ENCODE measurements around the gene ANKLE1.

Gene ANKLE1

GRCh38 chr19:17281391-17282304 lies at the start of gene ANKLE1:
Gene ANKLE1, plus strand, starts transcription at chr19:17281901. Its CDS starts 20 bp downstream, at chr19:17281921.
- DNase-seq (ENCODE audit: low read depth in 2 of 2), result no peak

GRCh38 chr19:17232258-17232657 lies 49.4 kb upstream of the ANKLE1 start:
- no peak for DNase-seq (ENCODE audit: low read depth in 2 of 2)

DNA sequence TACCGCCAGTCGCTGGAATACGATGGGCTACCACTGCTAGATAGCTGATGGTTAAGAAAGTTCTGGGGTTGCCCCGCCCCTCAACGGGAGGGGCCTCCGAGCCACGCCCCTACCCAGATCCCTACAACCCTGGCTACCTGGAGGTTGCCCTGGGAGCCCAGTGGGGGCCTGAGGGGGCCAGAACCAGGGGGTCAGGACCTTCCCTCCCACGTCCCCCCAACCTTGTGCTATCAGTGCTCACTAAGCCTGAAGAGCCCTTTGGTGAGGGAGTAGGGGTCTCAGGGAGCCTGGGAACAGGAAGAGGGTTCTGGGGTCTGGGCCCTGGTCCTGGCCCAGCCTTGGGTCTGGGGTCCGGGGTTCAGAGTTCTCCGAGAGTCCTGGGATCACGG lies 46.8 kb upstream of the ANKLE1 start:
- DNase-seq (ENCODE audit: low read depth in 2 of 2), result peak; percentile 24 to 52

DNA sequence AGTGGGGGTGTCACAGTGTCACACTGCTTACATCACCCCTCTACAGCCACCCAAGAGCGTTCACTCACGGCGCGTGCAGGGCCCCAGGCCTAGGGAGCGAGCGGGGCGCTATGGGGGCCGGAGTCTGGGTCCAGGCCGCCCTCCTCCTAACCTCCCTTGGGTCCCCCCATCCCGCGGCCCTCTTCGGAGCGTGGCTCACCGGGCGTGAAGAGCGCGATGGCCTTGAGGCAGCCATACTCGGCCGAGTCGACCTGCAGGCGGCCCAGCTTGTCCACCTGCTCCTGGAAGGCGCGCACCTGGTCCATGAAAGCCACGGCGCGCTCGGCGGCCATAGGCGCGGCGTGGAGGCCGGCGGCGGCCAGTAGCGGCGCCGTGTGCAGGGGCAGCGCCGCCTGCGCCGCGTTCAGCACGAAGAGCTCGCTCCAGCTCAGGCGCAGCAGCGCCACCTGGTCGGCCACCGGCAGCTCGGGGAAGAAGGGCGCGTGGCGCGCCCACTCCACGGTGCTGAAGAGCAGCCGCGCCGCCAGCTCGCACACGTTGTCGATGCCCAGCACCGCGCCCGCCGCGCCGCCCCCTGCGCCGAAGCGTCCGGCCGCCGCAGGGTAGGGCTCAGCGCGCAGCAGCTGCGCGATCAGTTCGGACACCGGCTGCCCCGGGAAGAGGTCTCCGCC lies 46.3 kb upstream of the ANKLE1 start:
- peak; percentile 41 to 63 for DNase-seq (ENCODE audit: low read depth in 2 of 2)

- DNase-seq (ENCODE audit: low read depth in 2 of 2), result peak in 1 of 2 donors; percentile 35
These were observed 45.5 kb upstream of the ANKLE1 start for GRCh38 chr19:17235971-17236777.

GRCh38 chr19:17236811-17237543 lies 44.7 kb upstream of the ANKLE1 start:
- DNase-seq (ENCODE audit: low read depth in 2 of 2), result no peak

- DNase-seq (ENCODE audit: low read depth in 2 of 2), result no peak
These were observed 43.7 kb upstream of the ANKLE1 start for GRCh38 chr19:17237747-17238706.

DNA sequence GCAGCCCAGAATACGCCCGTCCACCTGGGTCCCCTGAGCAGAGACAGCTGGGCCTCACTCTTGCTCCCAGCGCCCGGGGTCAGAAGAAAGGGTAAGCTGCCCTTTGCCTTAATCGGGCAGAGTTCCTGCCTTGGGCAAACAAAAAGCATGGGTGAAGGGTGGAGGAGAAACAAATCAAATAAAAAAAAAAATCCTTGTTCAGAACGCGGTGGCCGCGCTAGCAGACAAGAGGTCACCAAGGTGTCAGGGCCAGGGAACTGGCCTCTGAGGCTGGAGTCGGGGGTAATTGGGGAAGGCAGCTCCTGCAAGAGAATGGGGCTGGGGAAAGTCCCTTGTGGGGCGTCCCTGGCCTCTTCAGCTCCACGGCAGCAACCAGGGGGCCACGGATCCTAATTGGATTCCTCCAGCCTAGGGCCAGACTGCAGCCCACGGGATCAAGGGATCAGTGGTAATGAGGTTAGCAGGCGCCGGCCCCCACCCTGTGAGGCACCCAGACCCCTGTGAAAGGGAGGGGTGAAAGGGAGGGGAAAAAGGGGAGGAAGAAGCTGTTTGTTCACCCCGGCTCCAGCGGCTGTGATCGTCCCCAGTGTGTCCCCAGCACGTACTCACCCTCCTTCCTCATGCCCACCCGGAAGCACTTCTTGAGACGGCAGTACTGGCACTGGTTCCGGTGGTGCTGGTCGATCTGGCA lies 41.5 kb upstream of the ANKLE1 start:
- DNase-seq (ENCODE audit: low read depth in 2 of 2), result no peak

DNA sequence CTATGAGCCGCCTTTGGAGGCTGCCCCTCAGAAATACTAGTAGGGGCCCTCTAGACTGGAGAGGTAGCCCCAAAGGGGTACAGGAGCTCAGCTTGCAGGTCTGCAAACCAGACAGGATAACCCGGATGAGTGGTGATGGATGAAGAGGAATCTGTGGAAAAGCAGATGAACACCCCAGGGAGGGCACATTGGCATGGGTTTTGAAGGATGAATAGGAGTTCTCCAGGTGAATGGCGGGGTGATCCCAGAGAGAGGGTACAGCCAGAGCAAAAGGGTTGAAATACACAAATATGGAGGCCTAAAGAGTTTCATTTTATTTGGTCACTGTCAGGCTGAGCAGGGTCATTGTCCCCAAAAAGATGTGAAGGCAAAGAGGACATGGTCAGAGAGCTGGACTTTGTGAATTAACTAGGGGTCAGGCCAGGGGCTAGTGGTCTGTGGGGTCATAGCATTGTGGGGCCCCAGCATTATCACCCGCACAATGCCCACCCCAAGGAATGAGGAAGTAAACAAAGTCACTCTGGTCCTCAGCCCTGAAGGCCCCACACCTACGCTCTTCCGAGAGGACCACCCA lies 40.8 kb upstream of the ANKLE1 start:
- no peak for DNase-seq (ENCODE audit: low read depth in 2 of 2)

GRCh38 chr19:17242431-17243208 lies 39.1 kb upstream of the ANKLE1 start:
- DNase-seq (ENCODE audit: low read depth in 2 of 2), result no peak

- DNase-seq (ENCODE audit: low read depth in 2 of 2), result no peak
These were observed 38.4 kb upstream of the ANKLE1 start for GRCh38 chr19:17243211-17243829.

GRCh38 chr19:17243830-17244617 lies 37.7 kb upstream of the ANKLE1 start:
- DNase-seq (ENCODE audit: low read depth in 2 of 2), result no peak

GRCh38 chr19:17244618-17245534 lies 36.8 kb upstream of the ANKLE1 start:
- DNase-seq (ENCODE audit: low read depth in 2 of 2), result no peak

- DNase-seq (ENCODE audit: low read depth in 2 of 2), result no peak
These were observed 36.1 kb upstream of the ANKLE1 start, which contains the start of gene NR2F6 for GRCh38 chr19:17245535-17245984. Gene NR2F6, minus strand, starts transcription at chr19:17245919. Its CDS starts 699 bp downstream, at chr19:17245220.

GRCh38 chr19:17246681-17247425 lies 34.8 kb upstream of the ANKLE1 start:
- no peak for DNase-seq (ENCODE audit: low read depth in 2 of 2)
